ENCODE results near the gene DYDC2.
A peak's percentile ranks its signal among the peaks of the same experiment; 100 is the strongest.

The DYDC2 gene

GRCh38 chr10:80406204-80406603, 49.6 kb downstream of the DYDC2 start:
- H3K4me1 ChIP-seq (ENCODE audit: control insufficient read depth, low read depth, low read length) = peaks cover 7% of the 10 kb centered on the region
- H3K27me3 ChIP-seq (ENCODE audit: control insufficient read depth, insufficient read depth, low read length) = peaks cover 22% of the 10 kb centered on the region
- H3K27ac ChIP-seq (ENCODE audit: low read length) = no peak overlapping the region
- no peaks in the 10 kb centered on the region for H3K9me3 ChIP-seq (ENCODE audit: control insufficient read depth, low read depth, low read length)
- no peaks in the 10 kb centered on the region for H3K36me3 ChIP-seq (ENCODE audit: control insufficient read depth, low read depth, low read length)
- no peak overlapping the region for H3K9ac ChIP-seq (ENCODE audit: low read length)
- no peak overlapping the region for H3K4me3 ChIP-seq (ENCODE audit: low read length)

GRCh38 chr10:80407812-80408241, 51.2 kb downstream of the DYDC2 start:
- Histone ChIP-seq H3K9me3 (ENCODE audit: control insufficient read depth, low read depth, low read length) (no peaks in the 10 kb centered on the region), H3K4me1 (ENCODE audit: control insufficient read depth, low read depth, low read length) (peaks cover 7% of the 10 kb centered on the region), H3K9ac (ENCODE audit: low read length) (peak overlapping the region; percentile 73), H3K27ac (ENCODE audit: low read length) (no peak overlapping the region), H3K36me3 (ENCODE audit: control insufficient read depth, low read depth, low read length) (no peaks in the 10 kb centered on the region), H3K4me3 (ENCODE audit: low read length) (peak overlapping the region; percentile 80), H3K27me3 (ENCODE audit: control insufficient read depth, insufficient read depth, low read length) (peaks cover 22% of the 10 kb centered on the region)

DNA sequence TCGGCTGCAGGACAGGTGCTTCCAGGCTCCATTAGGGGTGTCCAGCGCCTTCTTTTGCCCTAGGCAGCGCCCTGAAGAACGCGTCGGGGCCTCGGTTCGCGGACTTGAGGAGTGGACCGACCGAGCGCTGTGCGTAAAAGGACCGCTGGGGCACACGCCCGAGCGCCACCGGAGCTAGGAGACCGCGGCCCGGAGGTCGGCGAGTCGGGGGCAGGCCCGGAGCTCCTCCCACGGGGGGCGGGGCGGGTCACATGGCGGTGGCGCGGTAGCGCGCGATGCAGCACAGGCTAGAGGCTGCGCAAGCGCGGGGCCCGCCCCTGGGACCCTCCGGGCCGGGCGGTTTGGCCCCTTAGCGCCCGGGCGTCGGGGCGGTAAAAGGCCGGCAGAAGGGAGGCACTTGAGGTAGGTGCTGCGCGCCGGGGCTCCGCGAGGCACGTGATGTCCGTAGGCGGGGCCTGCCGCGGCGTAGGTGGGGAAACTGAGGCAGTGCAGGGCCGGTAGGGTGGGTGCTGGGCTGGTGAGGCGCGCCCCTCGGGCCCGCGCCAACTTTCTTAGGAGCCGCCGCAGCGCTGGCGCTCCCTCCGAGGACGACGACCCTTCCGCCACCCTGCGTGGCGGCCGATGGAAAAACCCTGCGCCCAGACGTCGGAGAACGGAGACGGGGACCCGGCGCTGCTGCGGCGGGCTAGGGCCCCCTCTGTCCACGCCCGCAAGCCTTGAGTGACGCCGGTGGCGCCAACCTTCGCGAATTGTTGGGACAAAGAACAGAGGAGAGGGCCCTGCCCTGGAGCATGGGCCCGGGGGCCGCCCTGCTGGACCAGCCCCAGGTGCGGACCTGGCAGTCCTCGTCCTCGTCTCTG, 51.9 kb downstream of the DYDC2 start, which contains the start of gene PRXL2A:
Gene PRXL2A, plus strand, starts transcription at position 310 of the 860 bp plus-strand sequence. CDS start 11,917 bp downstream, outside the sequence.
- H3K27me3 ChIP-seq (ENCODE audit: control insufficient read depth, insufficient read depth, low read length) = peaks cover 22% of the 10 kb centered on the region
- peaks cover 11% of the 10 kb centered on the region for H3K4me1 ChIP-seq (ENCODE audit: control insufficient read depth, low read depth, low read length)
- no peak within 1 kb of the TSS for H3K27ac ChIP-seq (ENCODE audit: low read length)
- H3K36me3 ChIP-seq (ENCODE audit: control insufficient read depth, low read depth, low read length) = no peaks in the 10 kb centered on the region
- peak within 1 kb of the TSS; percentile 80 for H3K4me3 ChIP-seq (ENCODE audit: low read length)
- H3K9me3 ChIP-seq (ENCODE audit: control insufficient read depth, low read depth, low read length) = no peaks in the 10 kb centered on the region
- peak within 1 kb of the TSS; percentile 73 for H3K9ac ChIP-seq (ENCODE audit: low read length)

- Histone ChIP-seq H3K27ac (ENCODE audit: low read length) (no peak overlapping the region), H3K9me3 (ENCODE audit: control insufficient read depth, low read depth, low read length) (no peaks in the 10 kb centered on the region), H3K4me3 (ENCODE audit: low read length) (peak overlapping the region; percentile 80), H3K4me1 (ENCODE audit: control insufficient read depth, low read depth, low read length) (peaks cover 17% of the 10 kb centered on the region), H3K9ac (ENCODE audit: low read length) (peak overlapping the region; percentile 73), H3K27me3 (ENCODE audit: control insufficient read depth, insufficient read depth, low read length) (peaks cover 22% of the 10 kb centered on the region), H3K36me3 (ENCODE audit: control insufficient read depth, low read depth, low read length) (no peaks in the 10 kb centered on the region)
Observed at GRCh38 chr10:80409121-80409520, 52.5 kb downstream of the DYDC2 start.

GRCh38 chr10:80410122-80410521, 53.5 kb downstream of the DYDC2 start:
- H3K9me3 ChIP-seq (ENCODE audit: control insufficient read depth, low read depth, low read length) = no peaks in the 10 kb centered on the region
- peak overlapping the region; percentile 80 for H3K4me3 ChIP-seq (ENCODE audit: low read length)
- H3K36me3 ChIP-seq (ENCODE audit: control insufficient read depth, low read depth, low read length) = no peaks in the 10 kb centered on the region
- H3K27me3 ChIP-seq (ENCODE audit: control insufficient read depth, insufficient read depth, low read length) = peaks cover 22% of the 10 kb centered on the region
- no peak overlapping the region for H3K27ac ChIP-seq (ENCODE audit: low read length)
- H3K4me1 ChIP-seq (ENCODE audit: control insufficient read depth, low read depth, low read length) = peaks cover 17% of the 10 kb centered on the region
- no peak overlapping the region for H3K9ac ChIP-seq (ENCODE audit: low read length)

- H3K9ac ChIP-seq (ENCODE audit: low read length) = no peak overlapping the region
- peaks cover 26% of the 10 kb centered on the region for H3K27me3 ChIP-seq (ENCODE audit: control insufficient read depth, insufficient read depth, low read length)
Observed at GRCh38 chr10:80410578-80411145, 54.1 kb downstream of the DYDC2 start.

DNA sequence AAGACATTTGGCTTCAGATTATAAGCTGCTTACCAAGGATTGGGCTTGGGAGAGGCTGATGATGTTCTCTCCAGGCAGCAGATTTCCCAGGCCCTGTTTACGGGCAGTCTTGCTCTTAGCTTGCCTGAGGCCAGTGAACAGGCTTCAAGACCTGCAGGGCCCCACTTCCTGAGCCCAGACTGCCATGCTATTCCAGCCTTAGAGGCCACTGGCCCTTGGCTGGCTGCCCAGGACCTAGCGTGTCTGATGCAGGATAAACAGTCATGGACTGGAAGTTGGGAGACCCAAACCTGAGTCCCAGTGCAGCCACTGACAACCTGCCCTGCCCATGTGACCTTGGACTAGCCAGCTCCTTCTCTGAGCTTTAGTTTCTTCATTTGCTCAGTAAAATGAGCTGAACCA, 54.7 kb downstream of the DYDC2 start:
- Histone ChIP-seq H3K4me3 (ENCODE audit: low read length) (no peak overlapping the region), H3K9ac (ENCODE audit: low read length) (no peak overlapping the region), H3K27ac (ENCODE audit: low read length) (no peak overlapping the region), H3K4me1 (ENCODE audit: control insufficient read depth, low read depth, low read length) (peaks cover 23% of the 10 kb centered on the region), H3K27me3 (ENCODE audit: control insufficient read depth, insufficient read depth, low read length) (peaks cover 32% of the 10 kb centered on the region), H3K36me3 (ENCODE audit: control insufficient read depth, low read depth, low read length) (no peaks in the 10 kb centered on the region), H3K9me3 (ENCODE audit: control insufficient read depth, low read depth, low read length) (no peaks in the 10 kb centered on the region)

More at GRCh38 chr10:80410578-80411145, 54.1 kb downstream of the DYDC2 start:
- Histone ChIP-seq H3K4me3 (ENCODE audit: low read length) (no peak overlapping the region), H3K4me1 (ENCODE audit: control insufficient read depth, low read depth, low read length) (peaks cover 17% of the 10 kb centered on the region), H3K27ac (ENCODE audit: low read length) (no peak overlapping the region), H3K9me3 (ENCODE audit: control insufficient read depth, low read depth, low read length) (no peaks in the 10 kb centered on the region), H3K36me3 (ENCODE audit: control insufficient read depth, low read depth, low read length) (no peaks in the 10 kb centered on the region)

DNA sequence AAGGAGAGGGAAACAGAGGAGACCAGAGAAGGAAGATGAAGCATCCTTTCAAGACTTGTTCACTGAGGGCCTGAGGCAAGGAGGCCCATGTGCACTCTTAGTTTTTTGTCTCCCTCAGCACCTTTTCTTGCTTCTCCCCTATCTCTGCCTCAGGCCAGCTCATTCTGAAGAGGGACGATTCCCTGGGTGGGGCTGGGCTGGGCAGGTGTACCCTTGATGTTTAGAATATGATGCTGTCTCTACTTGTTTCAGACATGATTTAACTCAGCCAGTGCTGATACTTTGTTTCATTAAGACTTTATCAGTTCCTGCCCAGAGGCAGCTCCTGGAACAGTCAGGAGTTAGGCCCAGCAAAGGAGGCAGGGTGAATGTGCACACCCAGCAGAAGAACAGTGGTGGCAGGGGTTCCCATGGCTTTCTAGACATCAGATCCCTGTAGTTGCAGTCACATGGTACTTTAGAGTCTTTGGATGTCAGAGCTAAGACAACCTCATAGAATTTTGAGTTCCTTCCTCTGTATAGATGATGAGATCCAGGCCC, 55.2 kb downstream of the DYDC2 start:
- peaks cover 28% of the 10 kb centered on the region for H3K4me1 ChIP-seq (ENCODE audit: control insufficient read depth, low read depth, low read length)
- no peaks in the 10 kb centered on the region for H3K9me3 ChIP-seq (ENCODE audit: control insufficient read depth, low read depth, low read length)
- no peak overlapping the region for H3K9ac ChIP-seq (ENCODE audit: low read length)
- H3K36me3 ChIP-seq (ENCODE audit: control insufficient read depth, low read depth, low read length) = no peaks in the 10 kb centered on the region
- no peak overlapping the region for H3K27ac ChIP-seq (ENCODE audit: low read length)
- peaks cover 36% of the 10 kb centered on the region for H3K27me3 ChIP-seq (ENCODE audit: control insufficient read depth, insufficient read depth, low read length)
- no peak overlapping the region for H3K4me3 ChIP-seq (ENCODE audit: low read length)

GRCh38 chr10:80412486-80412885, 55.9 kb downstream of the DYDC2 start:
- H3K4me3 ChIP-seq (ENCODE audit: low read length) = no peak overlapping the region
- H3K4me1 ChIP-seq (ENCODE audit: control insufficient read depth, low read depth, low read length) = peaks cover 32% of the 10 kb centered on the region
- H3K9me3 ChIP-seq (ENCODE audit: control insufficient read depth, low read depth, low read length) = no peaks in the 10 kb centered on the region
- no peak overlapping the region for H3K27ac ChIP-seq (ENCODE audit: low read length)
- no peaks in the 10 kb centered on the region for H3K36me3 ChIP-seq (ENCODE audit: control insufficient read depth, low read depth, low read length)
- no peak overlapping the region for H3K9ac ChIP-seq (ENCODE audit: low read length)
- peaks cover 29% of the 10 kb centered on the region for H3K27me3 ChIP-seq (ENCODE audit: control insufficient read depth, insufficient read depth, low read length)

- H3K27ac ChIP-seq (ENCODE audit: low read length) = no peak overlapping the region
- H3K27me3 ChIP-seq (ENCODE audit: control insufficient read depth, insufficient read depth, low read length) = peaks cover 25% of the 10 kb centered on the region
- H3K9ac ChIP-seq (ENCODE audit: low read length) = no peak overlapping the region
- H3K4me1 ChIP-seq (ENCODE audit: control insufficient read depth, low read depth, low read length) = peaks cover 39% of the 10 kb centered on the region
- H3K36me3 ChIP-seq (ENCODE audit: control insufficient read depth, low read depth, low read length) = no peaks in the 10 kb centered on the region
- H3K9me3 ChIP-seq (ENCODE audit: control insufficient read depth, low read depth, low read length) = no peaks in the 10 kb centered on the region
- H3K4me3 ChIP-seq (ENCODE audit: low read length) = no peak overlapping the region
Observed at GRCh38 chr10:80413271-80413996, 56.9 kb downstream of the DYDC2 start.
